ENCODE results near the gene TTBK1. TPM values are rescaled to one million over a fixed set of nuclear protein-coding genes. Genes with fewer than 3 reads are reported as not detected.

The TTBK1 gene
- total RNA-seq, 1 donor from 2014 or later, result 0.27 TPM

DNA sequence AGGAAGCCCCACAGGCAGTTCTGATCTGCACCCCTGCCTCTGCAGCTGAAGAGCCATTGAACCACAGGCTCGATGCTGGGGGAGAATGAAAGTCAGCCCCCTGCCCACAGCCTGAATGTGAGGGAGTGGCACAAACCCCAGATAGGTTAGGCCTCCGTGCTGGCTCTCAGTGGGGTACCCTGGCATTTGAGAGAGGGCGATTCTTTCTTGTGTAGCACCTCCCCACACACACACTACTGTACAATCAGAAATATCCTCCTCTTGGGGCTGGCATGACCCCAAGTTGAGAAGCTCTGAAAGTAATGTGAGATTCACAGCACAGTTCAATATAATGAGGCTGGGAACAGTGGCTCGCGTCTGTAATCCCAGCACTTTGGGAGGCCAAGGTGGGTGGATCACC is 17.9 kb downstream of the TTBK1 start:
- Histone ChIP-seq H3K4me1 (peaks cover 15% of the 10 kb centered on the region), H3K27ac (replicated peaks) (no peak overlapping the region), H3K4me3 (no peak overlapping the region), H3K9me3 (replicated peaks) (no peaks in the 10 kb centered on the region), H3K27me3 (ENCODE audit: low read depth) (peaks cover 6% of the 10 kb centered on the region), H3K36me3 (no peaks in the 10 kb centered on the region)
- no peak for DNase-seq
- TF ChIP-seq, protein P1, sequence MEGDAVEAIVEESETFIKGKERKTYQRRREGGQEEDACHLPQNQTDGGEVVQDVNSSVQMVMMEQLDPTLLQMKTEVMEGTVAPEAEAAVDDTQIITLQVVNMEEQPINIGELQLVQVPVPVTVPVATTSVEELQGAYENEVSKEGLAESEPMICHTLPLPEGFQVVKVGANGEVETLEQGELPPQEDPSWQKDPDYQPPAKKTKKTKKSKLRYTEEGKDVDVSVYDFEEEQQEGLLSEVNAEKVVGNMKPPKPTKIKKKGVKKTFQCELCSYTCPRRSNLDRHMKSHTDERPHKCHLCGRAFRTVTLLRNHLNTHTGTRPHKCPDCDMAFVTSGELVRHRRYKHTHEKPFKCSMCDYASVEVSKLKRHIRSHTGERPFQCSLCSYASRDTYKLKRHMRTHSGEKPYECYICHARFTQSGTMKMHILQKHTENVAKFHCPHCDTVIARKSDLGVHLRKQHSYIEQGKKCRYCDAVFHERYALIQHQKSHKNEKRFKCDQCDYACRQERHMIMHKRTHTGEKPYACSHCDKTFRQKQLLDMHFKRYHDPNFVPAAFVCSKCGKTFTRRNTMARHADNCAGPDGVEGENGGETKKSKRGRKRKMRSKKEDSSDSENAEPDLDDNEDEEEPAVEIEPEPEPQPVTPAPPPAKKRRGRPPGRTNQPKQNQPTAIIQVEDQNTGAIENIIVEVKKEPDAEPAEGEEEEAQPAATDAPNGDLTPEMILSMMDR (IDR thresholded peaks at IDR 0.05; ENCODE audit: borderline replicate concordance), result no peak
- intact Hi-C loops (cut with micrococcal nuclease), result loop anchor here (10.0 kb wide), 1 partner anchor 84 kb away; no protein-coding TSS in a partner anchor

DNA sequence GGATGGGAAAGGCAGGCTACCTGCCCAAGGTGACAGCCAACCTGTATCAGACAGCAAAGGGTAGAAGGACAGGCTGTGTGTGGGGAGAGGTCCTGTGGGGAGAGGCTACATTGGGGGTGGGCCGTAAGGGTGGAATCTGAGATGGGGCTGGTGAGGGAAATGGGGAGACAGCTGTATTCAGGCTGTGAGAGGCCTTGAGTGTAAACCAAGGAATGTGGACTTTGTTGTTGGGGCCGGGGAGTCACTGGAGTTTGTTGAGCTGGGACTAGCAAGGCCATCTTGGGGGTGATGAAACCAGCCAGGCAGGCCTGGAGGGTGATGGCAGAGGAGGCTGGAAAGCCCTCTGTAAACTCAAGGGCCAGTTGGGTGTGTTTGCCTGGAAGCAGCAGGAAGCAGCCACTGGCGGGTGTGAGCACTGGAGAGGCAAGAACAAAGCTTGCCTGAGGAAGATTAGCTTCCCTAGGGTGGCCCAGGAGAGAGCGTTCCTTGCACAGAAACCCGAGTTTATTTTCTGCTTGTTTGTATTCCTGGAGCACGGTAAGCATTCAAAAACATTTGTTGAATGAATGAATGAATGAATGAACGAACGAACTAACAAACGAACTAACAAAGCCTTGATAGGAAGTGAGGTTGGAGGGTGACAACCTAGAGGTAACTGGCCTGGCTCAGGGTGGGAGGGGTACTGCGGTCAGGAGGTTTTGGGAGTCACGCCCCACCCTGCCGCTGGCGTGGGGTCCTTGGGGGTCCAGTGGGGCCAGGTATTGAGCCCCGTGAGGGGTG is 18.9 kb downstream of the TTBK1 start:
- H3K36me3 ChIP-seq, result no peaks in the 10 kb centered on the region
- H3K4me3 ChIP-seq, result no peak overlapping the region
- no peaks in the 10 kb centered on the region for H3K9me3 ChIP-seq (replicated peaks)
- H3K27me3 ChIP-seq (ENCODE audit: low read depth), result peaks cover under 1% of the 10 kb centered on the region
- no peak overlapping the region for H3K27ac ChIP-seq (replicated peaks)
- TF ChIP-seq, protein P1 (IDR thresholded peaks at IDR 0.05; ENCODE audit: borderline replicate concordance), result no peak
- no peak for DNase-seq
- intact Hi-C loops (cut with micrococcal nuclease), result loop anchor here (10.0 kb wide), 1 partner anchor 83 kb away; no protein-coding TSS in a partner anchor
- peaks cover 17% of the 10 kb centered on the region for H3K4me1 ChIP-seq

DNA sequence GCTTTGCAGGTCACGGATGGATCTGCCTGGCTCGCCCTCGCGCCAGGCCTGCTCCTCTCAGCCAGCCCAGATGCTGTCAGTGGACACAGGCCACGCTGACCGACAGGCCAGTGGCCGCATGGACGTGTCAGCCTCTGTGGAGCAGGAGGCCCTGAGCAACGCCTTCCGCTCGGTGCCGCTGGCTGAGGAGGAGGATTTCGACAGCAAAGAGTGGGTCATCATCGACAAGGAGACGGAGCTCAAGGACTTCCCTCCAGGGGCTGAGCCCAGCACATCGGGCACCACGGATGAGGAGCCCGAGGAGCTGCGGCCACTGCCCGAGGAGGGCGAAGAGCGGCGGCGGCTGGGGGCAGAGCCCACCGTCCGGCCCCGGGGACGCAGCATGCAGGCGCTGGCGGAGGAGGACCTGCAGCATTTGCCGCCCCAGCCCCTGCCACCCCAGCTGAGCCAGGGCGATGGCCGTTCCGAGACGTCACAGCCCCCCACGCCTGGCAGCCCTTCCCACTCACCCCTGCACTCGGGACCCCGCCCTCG is 19.6 kb downstream of the TTBK1 start:
- TF ChIP-seq, protein P1 (IDR thresholded peaks at IDR 0.05; ENCODE audit: borderline replicate concordance), result no peak
- no peak for DNase-seq
- peaks cover 24% of the 10 kb centered on the region for H3K4me1 ChIP-seq
- H3K9me3 ChIP-seq (replicated peaks), result no peaks in the 10 kb centered on the region
- H3K36me3 ChIP-seq, result no peaks in the 10 kb centered on the region
- no peak overlapping the region for H3K4me3 ChIP-seq
- intact Hi-C loops (cut with micrococcal nuclease), result loop anchor here (10.0 kb wide), 1 partner anchor 82 kb away; no protein-coding TSS in a partner anchor
- H3K27ac ChIP-seq (replicated peaks), result no peak overlapping the region
- no peaks in the 10 kb centered on the region for H3K27me3 ChIP-seq (ENCODE audit: low read depth)

DNA sequence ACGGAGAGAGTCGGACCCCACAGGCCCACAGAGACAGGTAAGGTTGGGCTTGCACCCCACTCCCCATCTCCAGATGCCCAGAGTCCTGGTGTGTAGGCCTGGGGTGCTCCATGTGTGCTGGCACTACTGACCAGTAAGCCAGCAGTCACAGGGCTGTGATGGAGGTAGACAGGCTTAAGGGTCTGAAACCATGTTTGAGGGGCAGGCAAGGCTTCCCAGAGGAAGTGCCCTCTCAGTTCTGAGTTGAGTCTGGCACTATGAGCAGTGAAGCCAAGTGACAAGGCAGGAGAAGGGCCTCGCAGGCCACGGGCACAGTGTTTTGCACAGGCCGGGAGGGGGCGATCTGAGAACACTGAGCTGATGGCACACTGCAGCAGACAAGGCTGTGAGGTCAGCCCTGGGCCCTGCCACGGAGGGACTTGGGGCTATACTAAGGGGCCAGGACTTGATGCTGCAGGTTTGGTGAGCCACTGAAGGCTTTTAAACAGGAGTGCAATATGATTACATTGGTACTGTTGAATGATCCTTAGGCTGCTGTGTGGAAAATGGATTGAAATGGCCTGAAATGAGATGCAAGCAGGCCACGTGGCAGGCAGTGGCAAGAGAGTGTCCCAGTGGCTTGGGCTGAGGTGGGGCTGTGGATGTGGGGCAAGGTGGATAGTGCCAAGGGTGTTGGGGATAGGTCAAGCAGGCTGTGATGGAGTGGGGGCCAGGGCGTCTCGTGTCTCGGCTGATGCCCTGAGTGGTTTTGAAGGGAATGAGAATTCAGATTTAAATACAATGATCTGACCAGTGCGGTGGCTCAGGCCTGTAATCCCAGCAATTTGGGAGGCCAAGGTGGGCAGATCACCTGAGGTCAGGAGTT is 20.3 kb downstream of the TTBK1 start:
- intact Hi-C loops (cut with micrococcal nuclease), result loop anchor here (10.0 kb wide), 1 partner anchor 81 kb away; no protein-coding TSS in a partner anchor
- H3K36me3 ChIP-seq, result no peaks in the 10 kb centered on the region
- TF ChIP-seq, protein P1 (IDR thresholded peaks at IDR 0.05; ENCODE audit: borderline replicate concordance), result peak; percentile 82
- H3K9me3 ChIP-seq (replicated peaks), result no peaks in the 10 kb centered on the region
- peaks cover 5% of the 10 kb centered on the region for H3K27me3 ChIP-seq (ENCODE audit: low read depth)
- no peak overlapping the region for H3K27ac ChIP-seq (replicated peaks)
- peak; percentile 74 for DNase-seq
- peaks cover 31% of the 10 kb centered on the region for H3K4me1 ChIP-seq
- no peak overlapping the region for H3K4me3 ChIP-seq

DNA sequence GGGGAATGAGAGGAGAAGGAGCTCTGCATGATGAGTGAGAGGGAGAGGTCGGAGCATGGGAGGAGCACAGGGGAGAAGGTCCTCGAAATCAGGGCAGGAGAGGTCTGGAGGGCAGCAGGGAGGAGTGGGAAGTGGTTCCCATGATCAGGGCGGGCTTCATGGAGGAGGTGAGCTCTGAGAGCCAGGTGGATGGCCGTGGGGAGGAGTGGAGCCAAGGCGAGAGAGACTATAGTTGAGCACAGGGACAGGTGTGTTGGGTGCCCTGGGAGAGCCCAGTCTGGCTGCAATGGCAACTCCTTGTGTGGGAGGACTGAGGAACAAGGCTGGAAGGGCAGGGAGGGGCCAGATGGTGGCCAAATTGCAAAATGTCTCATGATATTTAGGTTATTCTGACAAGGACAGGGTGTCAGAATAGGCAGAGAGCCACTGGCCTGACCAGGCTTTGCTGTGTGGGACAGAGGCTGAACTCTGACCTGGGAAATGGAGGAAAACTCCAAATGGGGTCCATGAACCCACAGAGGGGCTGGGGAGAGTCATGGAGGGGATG is 21.4 kb downstream of the TTBK1 start:
- intact Hi-C loops (cut with micrococcal nuclease), result loop anchor here (10.0 kb wide), 1 partner anchor 80 kb away; no protein-coding TSS in a partner anchor
- TF ChIP-seq, protein P1 (IDR thresholded peaks at IDR 0.05; ENCODE audit: borderline replicate concordance), result no peak
- DNase-seq, result no peak
- no peaks in the 10 kb centered on the region for H3K9me3 ChIP-seq (replicated peaks)
- no peak overlapping the region for H3K4me3 ChIP-seq
- H3K27me3 ChIP-seq (ENCODE audit: low read depth), result peaks cover 17% of the 10 kb centered on the region
- peaks cover 38% of the 10 kb centered on the region for H3K4me1 ChIP-seq
- no peak overlapping the region for H3K27ac ChIP-seq (replicated peaks)
- no peaks in the 10 kb centered on the region for H3K36me3 ChIP-seq

All from left ventricle myocardium inferior (tissue), 1 donor.